Measurements from ENCODE around the gene RPL29.

Gene RPL29

GRCh38 chr3:52025453-52025852, 29.8 kb upstream of the RPL29 start:
- no peak for DNase-seq

- no peak for DNase-seq
Measured at GRCh38 chr3:52024765-52025452, 29.2 kb upstream of the RPL29 start.

GRCh38 chr3:52023860-52024764, 28.4 kb upstream of the RPL29 start:
- no peak for DNase-seq

GRCh38 chr3:52023101-52023770, 27.5 kb upstream of the RPL29 start:
- no peak for DNase-seq

- no peak for DNase-seq
Measured at GRCh38 chr3:52022323-52023100, 26.8 kb upstream of the RPL29 start.

- no peak for DNase-seq
Measured at GRCh38 chr3:52021489-52022268, 26.0 kb upstream of the RPL29 start.

- no peak for DNase-seq
Measured at GRCh38 chr3:52020796-52021195, 25.1 kb upstream of the RPL29 start.

- DNase-seq: no peak
Measured at GRCh38 chr3:52019352-52020080, 23.8 kb upstream of the RPL29 start.

- no peak for DNase-seq
Measured at GRCh38 chr3:52018319-52019000, 22.8 kb upstream of the RPL29 start.

GRCh38 chr3:52017586-52017985, 21.9 kb upstream of the RPL29 start:
- DNase-seq: no peak

GRCh38 chr3:52015438-52016228, 19.9 kb upstream of the RPL29 start:
- DNase-seq: no peak

- no peak for DNase-seq
Measured at GRCh38 chr3:52014613-52015012, 18.9 kb upstream of the RPL29 start.

- no peak for DNase-seq
Measured at GRCh38 chr3:52013802-52014598, 18.3 kb upstream of the RPL29 start.

- DNase-seq: no peak
Measured at GRCh38 chr3:52012699-52013098, 17.0 kb upstream of the RPL29 start.

GRCh38 chr3:52010431-52010830, 14.7 kb upstream of the RPL29 start:
- DNase-seq: no peak

- DNase-seq: no peak
Measured at GRCh38 chr3:52007291-52007690, 11.6 kb upstream of the RPL29 start.

GRCh38 chr3:52006820-52007133, 11.1 kb upstream of the RPL29 start:
- DNase-seq: no peak

- DNase-seq: no peak
Measured at GRCh38 chr3:52006017-52006819, 10.5 kb upstream of the RPL29 start.
